ENCODE measurements around the gene AQR.
A peak's percentile ranks its signal among the peaks of the same experiment; 100 is the strongest.

GRCh38 chr15:34969340-34970097 lies at the start of gene AQR:
- TF ChIP-seq, protein P1, sequence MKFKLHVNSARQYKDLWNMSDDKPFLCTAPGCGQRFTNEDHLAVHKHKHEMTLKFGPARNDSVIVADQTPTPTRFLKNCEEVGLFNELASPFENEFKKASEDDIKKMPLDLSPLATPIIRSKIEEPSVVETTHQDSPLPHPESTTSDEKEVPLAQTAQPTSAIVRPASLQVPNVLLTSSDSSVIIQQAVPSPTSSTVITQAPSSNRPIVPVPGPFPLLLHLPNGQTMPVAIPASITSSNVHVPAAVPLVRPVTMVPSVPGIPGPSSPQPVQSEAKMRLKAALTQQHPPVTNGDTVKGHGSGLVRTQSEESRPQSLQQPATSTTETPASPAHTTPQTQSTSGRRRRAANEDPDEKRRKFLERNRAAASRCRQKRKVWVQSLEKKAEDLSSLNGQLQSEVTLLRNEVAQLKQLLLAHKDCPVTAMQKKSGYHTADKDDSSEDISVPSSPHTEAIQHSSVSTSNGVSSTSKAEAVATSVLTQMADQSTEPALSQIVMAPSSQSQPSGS (IDR thresholded peaks at IDR 0.05; ENCODE audit: low read length), result 0 out of 2 replicates have a peak, but pooled peaks have one; percentile 36
- TF ChIP-seq, protein P2, sequence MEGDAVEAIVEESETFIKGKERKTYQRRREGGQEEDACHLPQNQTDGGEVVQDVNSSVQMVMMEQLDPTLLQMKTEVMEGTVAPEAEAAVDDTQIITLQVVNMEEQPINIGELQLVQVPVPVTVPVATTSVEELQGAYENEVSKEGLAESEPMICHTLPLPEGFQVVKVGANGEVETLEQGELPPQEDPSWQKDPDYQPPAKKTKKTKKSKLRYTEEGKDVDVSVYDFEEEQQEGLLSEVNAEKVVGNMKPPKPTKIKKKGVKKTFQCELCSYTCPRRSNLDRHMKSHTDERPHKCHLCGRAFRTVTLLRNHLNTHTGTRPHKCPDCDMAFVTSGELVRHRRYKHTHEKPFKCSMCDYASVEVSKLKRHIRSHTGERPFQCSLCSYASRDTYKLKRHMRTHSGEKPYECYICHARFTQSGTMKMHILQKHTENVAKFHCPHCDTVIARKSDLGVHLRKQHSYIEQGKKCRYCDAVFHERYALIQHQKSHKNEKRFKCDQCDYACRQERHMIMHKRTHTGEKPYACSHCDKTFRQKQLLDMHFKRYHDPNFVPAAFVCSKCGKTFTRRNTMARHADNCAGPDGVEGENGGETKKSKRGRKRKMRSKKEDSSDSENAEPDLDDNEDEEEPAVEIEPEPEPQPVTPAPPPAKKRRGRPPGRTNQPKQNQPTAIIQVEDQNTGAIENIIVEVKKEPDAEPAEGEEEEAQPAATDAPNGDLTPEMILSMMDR (IDR thresholded peaks at IDR 0.05 in 2 of 3, conservative IDR thresholded peaks at IDR 0.05 in 1 of 3; ENCODE audit: control insufficient read depth in 2 of 3, extremely low read depth in 1 of 3, insufficient read depth in 1 of 3, low read depth in 3 of 3, low read length in 3 of 3), result peak; percentile 94 to 95 (median 95)
- no peak; a peak in 1 of 4 replicates for TF ChIP-seq EP300 (IDR thresholded peaks at IDR 0.05; ENCODE audit: borderline replicate concordance in 1 of 2, control insufficient read depth in 1 of 2, low read depth in 2 of 2, low read length in 2 of 2)
- no peak for TF ChIP-seq SUPT20H (IDR thresholded peaks at IDR 0.05; ENCODE audit: borderline replicate concordance, control insufficient read depth, low read depth, low read length)
- TF ChIP-seq, protein P3, sequence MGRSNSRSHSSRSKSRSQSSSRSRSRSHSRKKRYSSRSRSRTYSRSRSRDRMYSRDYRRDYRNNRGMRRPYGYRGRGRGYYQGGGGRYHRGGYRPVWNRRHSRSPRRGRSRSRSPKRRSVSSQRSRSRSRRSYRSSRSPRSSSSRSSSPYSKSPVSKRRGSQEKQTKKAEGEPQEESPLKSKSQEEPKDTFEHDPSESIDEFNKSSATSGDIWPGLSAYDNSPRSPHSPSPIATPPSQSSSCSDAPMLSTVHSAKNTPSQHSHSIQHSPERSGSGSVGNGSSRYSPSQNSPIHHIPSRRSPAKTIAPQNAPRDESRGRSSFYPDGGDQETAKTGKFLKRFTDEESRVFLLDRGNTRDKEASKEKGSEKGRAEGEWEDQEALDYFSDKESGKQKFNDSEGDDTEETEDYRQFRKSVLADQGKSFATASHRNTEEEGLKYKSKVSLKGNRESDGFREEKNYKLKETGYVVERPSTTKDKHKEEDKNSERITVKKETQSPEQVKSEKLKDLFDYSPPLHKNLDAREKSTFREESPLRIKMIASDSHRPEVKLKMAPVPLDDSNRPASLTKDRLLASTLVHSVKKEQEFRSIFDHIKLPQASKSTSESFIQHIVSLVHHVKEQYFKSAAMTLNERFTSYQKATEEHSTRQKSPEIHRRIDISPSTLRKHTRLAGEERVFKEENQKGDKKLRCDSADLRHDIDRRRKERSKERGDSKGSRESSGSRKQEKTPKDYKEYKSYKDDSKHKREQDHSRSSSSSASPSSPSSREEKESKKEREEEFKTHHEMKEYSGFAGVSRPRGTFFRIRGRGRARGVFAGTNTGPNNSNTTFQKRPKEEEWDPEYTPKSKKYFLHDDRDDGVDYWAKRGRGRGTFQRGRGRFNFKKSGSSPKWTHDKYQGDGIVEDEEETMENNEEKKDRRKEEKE (IDR thresholded peaks at IDR 0.05), result no peak
- peak; percentile 85; the same call in 2 of the 3 replicates for TF ChIP-seq POU2F2 (IDR thresholded peaks at IDR 0.05; ENCODE audit: borderline replicate concordance, low read depth, low read length)

All from GM12878 (cell line).